T-helper 2 cell (primary cell): ENCODE data around the gene CCDC47.
"Not testable (repeated sequence)": the region's sequence is repeated elsewhere in the genome, so short reads cannot be mapped to it uniquely, and the experiment has no call there.

Experiments used
- DNase-seq, 5 experiments: peaks; one replicate each; pipeline versions ENCODE4 v3.0.0 to v3.0.0-alpha.2; 2012 to 2022
- total RNA-seq, 2 donors: gene quantifications; one replicate each; lab custom pipeline; 2026; lab: John Stamatoyannopoulos, UW

The CCDC47 gene
- total RNA-seq: 49.5 to 73.9 reads per million in 2 donors

- peak; percentile 92 to 100 (median 98) for DNase-seq
Measured at GRCh38 chr17:63773272-63774140, at the start of gene CCDC47. TSS of gene CCDC47 (minus strand) at chr17:63773597. CDS start at chr17:63766175, 7,422 bp downstream.

- no peak for DNase-seq
Measured at GRCh38 chr17:63822537-63822936, 49.1 kb upstream of the CCDC47 start.

DNA sequence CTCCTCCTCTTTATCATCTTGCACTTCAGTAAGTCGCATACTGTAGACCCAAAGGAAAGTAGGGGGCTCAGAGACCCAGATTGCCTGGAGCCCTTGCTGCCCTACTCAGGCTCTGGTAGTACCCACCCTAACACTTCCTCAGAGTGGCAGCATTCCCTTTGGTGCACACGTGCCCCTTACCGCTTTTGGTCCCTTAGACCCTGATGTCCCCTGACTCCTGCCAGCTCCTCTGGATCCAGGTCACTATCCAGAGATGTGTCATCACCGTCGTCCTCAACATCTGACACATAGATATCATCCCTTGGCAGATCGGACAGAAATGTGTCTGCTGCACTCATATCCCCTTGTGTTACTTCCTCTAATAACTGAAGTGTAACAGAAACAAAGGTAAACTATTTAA lies 48.4 kb upstream of the CCDC47 start:
- DNase-seq: no peak

DNA sequence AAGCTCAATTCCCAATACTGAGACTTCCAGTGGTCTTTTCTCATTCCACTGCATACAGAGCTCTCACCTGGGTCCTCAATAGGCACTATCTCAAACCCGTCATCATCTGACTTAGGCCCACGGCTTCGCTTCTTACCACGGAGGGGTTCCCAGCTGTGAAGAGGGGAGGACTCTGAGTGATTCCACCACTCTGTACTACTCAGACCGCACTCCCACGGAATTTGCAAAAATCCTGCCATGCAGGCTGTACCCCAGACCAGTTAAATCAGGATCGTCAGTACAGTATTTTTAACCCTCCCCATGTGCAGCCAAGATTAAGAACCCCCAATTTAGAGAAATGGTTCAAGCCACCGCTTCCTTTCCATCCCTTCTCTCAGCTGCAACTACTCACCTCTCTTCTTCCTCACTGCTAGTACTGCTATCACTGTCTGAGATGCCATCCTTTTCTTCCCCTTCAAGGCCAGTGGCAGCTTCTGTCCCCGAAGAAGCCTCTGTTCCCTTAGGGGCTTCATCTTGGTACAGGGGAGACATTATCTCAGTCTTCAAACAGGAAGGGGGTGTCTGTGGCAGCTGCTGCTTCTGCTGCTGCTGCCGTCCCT lies 47.7 kb upstream of the CCDC47 start:
- peak in 1 of 5 experiments; percentile 31 for DNase-seq

- peak in 1 of 5 experiments; percentile 65 for DNase-seq
Measured at GRCh38 chr17:63819585-63820537, 46.5 kb upstream of the CCDC47 start.

DNA sequence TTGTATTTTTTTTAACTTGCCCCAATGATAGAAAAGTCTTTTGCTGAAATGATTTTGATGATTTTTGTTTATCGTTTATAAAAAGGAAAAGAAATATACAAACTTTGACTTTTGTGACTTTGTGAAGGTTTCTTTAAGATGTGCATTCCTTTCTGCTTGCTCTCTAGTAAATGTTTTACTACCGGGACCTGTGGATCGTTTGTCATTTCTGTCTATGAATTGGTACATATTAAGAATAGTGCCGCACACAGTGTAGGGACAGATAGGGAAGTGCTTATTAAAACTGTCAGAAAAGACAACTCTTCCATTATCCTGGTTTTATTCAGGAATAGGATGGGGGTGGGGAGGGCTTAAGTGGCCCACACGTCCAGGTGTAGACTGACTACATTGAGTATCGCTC lies 45.7 kb upstream of the CCDC47 start:
- no peak for DNase-seq

DNA sequence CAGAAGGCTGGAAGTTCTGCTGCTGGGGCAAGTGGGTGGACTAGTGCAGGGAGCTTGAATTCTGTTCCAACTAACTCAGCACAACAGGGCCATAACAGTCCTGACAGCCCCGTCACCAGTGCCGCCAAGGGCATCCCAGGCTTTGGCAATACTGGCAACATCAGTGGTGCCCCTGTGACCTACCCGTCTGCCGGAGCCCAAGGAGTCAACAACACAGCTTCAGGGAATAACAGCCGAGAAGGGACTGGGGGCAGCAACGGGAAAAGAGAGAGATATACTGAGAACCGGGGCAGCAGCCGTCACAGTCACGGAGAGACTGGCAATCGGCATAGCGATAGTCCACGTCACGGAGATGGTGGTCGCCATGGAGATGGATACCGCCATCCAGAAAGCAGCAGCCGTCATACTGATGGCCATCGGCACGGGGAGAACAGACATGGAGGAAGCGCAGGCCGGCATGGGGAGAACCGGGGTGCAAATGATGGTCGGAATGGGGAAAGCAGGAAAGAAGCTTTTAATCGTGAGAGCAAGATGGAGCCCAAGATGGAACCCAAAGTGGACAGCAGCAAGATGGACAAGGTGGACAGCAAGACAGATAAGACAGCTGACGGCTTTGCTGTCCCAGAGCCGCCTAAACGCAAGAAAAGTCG lies 44.5 kb upstream of the CCDC47 start:
- DNase-seq: no peak

DNA sequence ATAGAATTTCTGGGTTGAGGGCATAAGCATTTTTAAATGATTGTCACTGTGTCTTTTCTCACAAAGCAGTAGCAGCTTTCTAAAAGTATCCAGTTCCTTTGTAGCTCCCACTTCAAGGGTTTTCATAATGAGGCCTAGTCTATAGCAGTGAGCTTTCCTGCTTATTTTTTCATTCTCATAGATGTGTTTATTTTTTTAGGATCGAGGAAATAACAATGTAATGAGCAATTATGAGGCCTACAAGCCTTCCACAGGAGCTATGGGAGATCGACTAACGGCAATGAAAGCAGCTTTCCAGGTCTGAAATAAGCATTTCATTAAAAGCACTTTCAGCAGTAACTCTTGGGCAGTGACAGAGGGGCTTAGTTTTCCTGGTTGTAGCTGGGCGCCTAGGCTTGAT lies 43.3 kb upstream of the CCDC47 start:
- DNase-seq: no peak

DNA sequence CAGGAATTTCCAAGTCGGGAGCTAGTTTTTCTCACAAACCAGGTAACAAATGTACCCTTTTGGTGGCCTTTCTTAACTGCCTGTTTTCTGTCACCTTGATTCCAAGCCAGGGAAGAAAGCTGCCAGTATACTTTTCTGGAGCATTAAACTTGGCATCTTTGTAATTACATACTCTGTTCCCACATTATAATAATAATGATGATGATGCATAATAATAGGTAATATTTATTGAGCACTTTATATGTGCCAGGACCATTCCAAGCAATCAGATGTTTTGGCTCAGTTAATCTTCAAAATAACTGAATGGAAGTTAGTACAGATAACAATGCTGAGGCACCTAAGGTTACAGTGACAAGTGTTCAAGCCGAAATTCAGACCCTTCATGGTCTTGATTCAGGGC lies 42.7 kb upstream of the CCDC47 start:
- DNase-seq: no peak

- no peak for DNase-seq
Measured at GRCh38 chr17:63809970-63810369, 36.6 kb upstream of the CCDC47 start.

DNA sequence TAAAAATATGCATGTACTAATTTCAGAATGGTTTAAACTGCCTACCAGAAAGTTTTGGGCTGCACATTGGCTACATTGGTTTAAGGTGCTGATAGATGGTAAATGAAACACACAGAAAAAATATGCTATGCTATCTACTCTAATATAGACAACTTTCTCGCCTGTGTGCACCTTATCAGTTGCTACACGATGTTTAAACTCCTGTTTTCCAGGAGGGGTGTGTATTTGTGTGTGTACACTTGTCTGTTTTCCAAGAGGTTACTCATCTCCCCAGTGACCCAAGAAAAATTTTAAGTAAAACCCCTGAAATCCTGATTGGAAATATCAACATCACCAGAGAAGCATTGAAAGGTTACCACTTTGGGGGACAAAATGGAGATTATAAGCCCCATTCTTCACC lies 32.2 kb upstream of the CCDC47 start:
- no peak for DNase-seq

- DNase-seq: no peak
Measured at GRCh38 chr17:63804328-63804727, 30.9 kb upstream of the CCDC47 start.

DNA sequence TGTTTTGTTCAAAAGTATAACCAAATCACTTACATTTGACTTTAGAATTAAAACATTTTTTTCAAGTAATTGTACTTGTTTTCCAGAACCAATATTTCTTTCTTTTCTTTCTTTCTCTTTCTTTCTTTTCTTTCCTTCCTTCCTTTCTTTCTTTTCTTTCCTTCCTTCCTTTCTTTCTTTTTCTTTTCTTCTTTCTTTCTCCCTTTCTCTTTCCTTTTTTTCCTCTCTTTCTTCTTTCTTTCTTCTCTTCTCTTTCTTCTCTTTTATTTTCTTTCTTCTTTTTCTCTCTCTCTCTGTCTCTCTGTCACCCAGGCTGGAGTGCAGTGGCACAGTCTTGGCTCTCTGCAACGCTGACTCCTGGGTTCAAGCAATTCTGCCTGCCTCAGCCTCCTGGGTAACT lies 27.4 kb upstream of the CCDC47 start:
- DNase-seq: no peak

DNA sequence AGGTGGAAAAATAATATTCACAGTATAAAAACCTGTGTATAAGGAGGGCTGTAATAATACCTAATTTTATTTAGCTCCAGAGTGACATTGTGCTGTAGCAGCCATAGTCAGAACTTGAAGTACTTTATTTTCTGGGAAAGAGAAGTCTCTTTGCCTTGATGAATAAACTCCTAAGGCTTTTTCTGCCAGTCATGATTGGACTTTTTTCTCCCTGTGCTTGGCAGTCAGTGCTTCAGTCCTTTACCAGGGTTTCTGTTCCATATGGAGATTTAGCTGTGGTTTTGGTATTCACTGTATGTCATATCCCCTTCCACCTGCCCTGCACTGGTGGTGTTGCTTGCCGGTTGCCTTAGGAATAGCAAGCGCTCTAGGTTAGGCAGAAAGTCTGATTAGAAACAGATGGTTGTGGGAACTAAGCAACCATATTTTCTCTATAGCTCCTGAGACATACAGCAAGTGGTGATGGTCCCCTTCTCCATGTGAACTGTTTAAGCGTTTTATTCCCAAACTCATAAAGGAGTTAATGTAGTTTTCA lies 25.2 kb upstream of the CCDC47 start:
- no peak for DNase-seq

- not testable (repeated sequence) for DNase-seq
Measured at GRCh38 chr17:63796375-63796774, 23.0 kb upstream of the CCDC47 start.

GRCh38 chr17:63792055-63792729 lies 18.8 kb upstream of the CCDC47 start:
- DNase-seq: no peak

GRCh38 chr17:63790057-63790456 lies 16.7 kb upstream of the CCDC47 start:
- no peak for DNase-seq

- DNase-seq: no peak
Measured at GRCh38 chr17:63786971-63787711, 13.7 kb upstream of the CCDC47 start.

- no peak for DNase-seq
Measured at GRCh38 chr17:63786117-63786516, 12.7 kb upstream of the CCDC47 start.

GRCh38 chr17:63785556-63785955 lies 12.2 kb upstream of the CCDC47 start:
- DNase-seq: no peak

DNA sequence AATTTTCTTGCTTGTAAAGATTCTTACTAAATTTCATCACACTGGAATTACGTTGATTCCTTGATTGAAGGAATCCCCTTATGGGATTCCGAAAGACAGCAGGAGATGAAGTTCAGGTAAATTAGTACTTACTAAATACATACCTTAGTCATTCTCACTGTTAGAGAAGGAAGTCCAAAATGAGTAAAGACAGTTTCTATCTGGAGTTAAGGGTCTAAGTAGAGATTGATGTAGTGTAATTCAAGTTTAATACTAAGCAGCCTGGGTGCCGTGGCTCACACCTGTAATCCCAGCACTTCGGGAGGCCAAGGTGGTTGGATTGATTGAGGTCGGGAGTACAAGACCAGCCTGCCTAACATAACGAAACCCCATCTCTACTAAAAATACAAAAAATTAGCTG lies 10.1 kb upstream of the CCDC47 start:
- no peak for DNase-seq
